SK-N-SH treated with all-trans-retinoic acid at 6 μM for 48 hours (cell line): ENCODE data around the gene PDGFC.

ENCODE experiments used
- ATAC-seq: fragments of 200-7000 bp; cut with Tn5 transposase; 3 replicates; pipeline ENCODE4 v1.9.1; 2020; ENCODE audit warnings: mild to moderate bottlenecking, moderate library complexity
- ARNTL ChIP-seq: fragments of 450-650 bp; formaldehyde crosslinking; IDR thresholded peaks from 2 replicates; pipeline ENCODE4 v1.5.0; 2020; ENCODE audit warnings: low read depth, mild to moderate bottlenecking, moderate library complexity, borderline replicate concordance
- BACH2 ChIP-seq: fragments of 250-450 bp; sonication (Bioruptor Pico); IDR thresholded peaks from 2 replicates; pipeline ENCODE4 v1.9.0; 2021; ENCODE audit warnings: mild to moderate bottlenecking, borderline replicate concordance
- CREB5 ChIP-seq: fragments of 250-450 bp; sonication (Bioruptor Pico); IDR thresholded peaks from 2 replicates; pipeline ENCODE4 v1.5.1; 2020; ENCODE audit warnings: low read depth, mild to moderate bottlenecking, moderate library complexity
- CSDC2 ChIP-seq: fragments of 250-450 bp; sonication (Bioruptor Pico); IDR thresholded peaks from 2 replicates; pipeline ENCODE4 v1.5.0; 2020; ENCODE audit warnings: mild to moderate bottlenecking, moderate library complexity
- CSRNP3 ChIP-seq: fragments of 250-450 bp; sonication (Bioruptor Pico); IDR thresholded peaks from 2 replicates; pipeline ENCODE4 v1.5.1; 2021; ENCODE audit warnings: mild to moderate bottlenecking, moderate library complexity
- ESRRG ChIP-seq: fragments of 250-450 bp; sonication (Bioruptor Pico); IDR thresholded peaks from 2 replicates; pipeline ENCODE4 v1.6.1; 2021; ENCODE audit warnings: mild to moderate bottlenecking
- GLIS3 ChIP-seq: fragments of 250-450 bp; sonication (Bioruptor Pico); IDR thresholded peaks from 2 replicates; pipeline ENCODE4 v1.5.0; 2020; ENCODE audit warnings: mild to moderate bottlenecking, moderate library complexity
- ISL1 ChIP-seq: fragments of 250-450 bp; sonication (Bioruptor Pico); IDR thresholded peaks from 2 replicates; pipeline ENCODE4 v2.1.2; 2022; ENCODE audit warnings: mild to moderate bottlenecking, moderate library complexity
- OSR1 ChIP-seq: fragments of 250-450 bp; sonication (Bioruptor Pico); IDR thresholded peaks from 2 replicates; pipeline ENCODE4 v1.8.0; 2022; ENCODE audit warnings: moderate library complexity, mild to moderate bottlenecking, inconsistent platforms
- PATZ1 ChIP-seq: fragments of 250-450 bp; sonication (Bioruptor Pico); IDR thresholded peaks from 2 replicates; pipeline ENCODE4 v1.8.0; 2020; ENCODE audit warnings: mild to moderate bottlenecking, moderate library complexity, borderline replicate concordance
- POU6F1 ChIP-seq: fragments of 250-450 bp; sonication (Bioruptor Pico); IDR thresholded peaks from 2 replicates; pipeline ENCODE4 v1.8.0; 2021; ENCODE audit warnings: low read depth, mild to moderate bottlenecking, moderate library complexity, borderline replicate concordance
- PPARA ChIP-seq: fragments of 250-450 bp; sonication (Bioruptor Pico); IDR thresholded peaks from 2 replicates; pipeline ENCODE4 v1.5.0; 2020; ENCODE audit warnings: mild to moderate bottlenecking, borderline replicate concordance
- RARB ChIP-seq: fragments of 250-450 bp; sonication (Bioruptor Pico); IDR thresholded peaks from 2 replicates; pipeline ENCODE4 v1.8.0; 2021; ENCODE audit warnings: mild to moderate bottlenecking, moderate library complexity
- SNAI2 ChIP-seq: fragments of 250-450 bp; sonication (Bioruptor Pico); IDR thresholded peaks from 2 replicates; pipeline ENCODE4 v1.5.0; 2020; ENCODE audit warnings: mild to moderate bottlenecking, moderate library complexity
- TOX ChIP-seq: fragments of 250-450 bp; sonication (Bioruptor Pico); IDR thresholded peaks from 2 replicates; pipeline ENCODE4 v1.8.0; 2021; ENCODE audit warnings: mild to moderate bottlenecking, moderate library complexity, borderline replicate concordance
- TSHZ2 ChIP-seq: fragments of 250-450 bp; sonication (Bioruptor Pico); IDR thresholded peaks from 2 replicates; pipeline ENCODE4 v1.5.0; 2020; ENCODE audit warnings: mild to moderate bottlenecking, moderate library complexity
- ZC3H10 ChIP-seq: fragments of 250-450 bp; sonication (Bioruptor Pico); IDR thresholded peaks from 2 replicates; pipeline ENCODE4 v1.5.1; 2021; ENCODE audit warnings: mild to moderate bottlenecking, moderate library complexity
- ZFP3 ChIP-seq: fragments of 250-450 bp; sonication (Bioruptor Pico); IDR thresholded peaks from 2 replicates; pipeline ENCODE4 v1.5.0; 2020; ENCODE audit warnings: mild to moderate bottlenecking, moderate library complexity
- ZFP30 ChIP-seq: fragments of 450-650 bp; formaldehyde crosslinking; IDR thresholded peaks from 2 replicates; pipeline ENCODE4 v1.5.0; 2022; ENCODE audit warnings: mild to moderate bottlenecking, moderate library complexity
- ZNF565 ChIP-seq: fragments of 450-650 bp; formaldehyde crosslinking; conservative IDR thresholded peaks from 2 replicates; pipeline ENCODE4 v1.5.0; 2020; ENCODE audit warnings: low read depth, mild to moderate bottlenecking, moderate library complexity
- ZNF70 ChIP-seq: fragments of 450-650 bp; formaldehyde crosslinking; IDR thresholded peaks from 2 replicates; pipeline ENCODE4 v1.5.0; 2020; ENCODE audit warnings: mild to moderate bottlenecking, moderate library complexity
- ZNF8 ChIP-seq: fragments of 450-650 bp; formaldehyde crosslinking; IDR thresholded peaks from 2 replicates; pipeline ENCODE4 v1.5.0; 2020; ENCODE audit warnings: mild to moderate bottlenecking, moderate library complexity

The PDGFC gene

GRCh38 chr4:156924774-156925315 is 46.8 kb downstream of the PDGFC start:
- peak; percentile 65; the same call in 2 of the 3 replicates for ATAC-seq

GRCh38 chr4:156923525-156923924 is 48.1 kb downstream of the PDGFC start:
- no peak for ATAC-seq
- no peak for TF ChIP-seq ESRRG (CRISPR knock-in tag)
- TF ChIP-seq ZFP30 (CRISPR knock-in tag): no peak
- no peak for TF ChIP-seq SNAI2 (CRISPR knock-in tag)
- no peak for TF ChIP-seq GLIS3 (CRISPR knock-in tag)
- TF ChIP-seq TOX (CRISPR knock-in tag): no peak
- TF ChIP-seq CREB5 (CRISPR knock-in tag): no peak
- no peak for TF ChIP-seq BACH2 (CRISPR knock-in tag)

More at GRCh38 chr4:156924774-156925315, 46.8 kb downstream of the PDGFC start:
- TF ChIP-seq GLIS3 (CRISPR knock-in tag) (no peak), CSRNP3 (CRISPR knock-in tag) (no peak)

GRCh38 chr4:156915221-156915620 is 56.4 kb downstream of the PDGFC start:
- no peak for ATAC-seq
- TF ChIP-seq RARB (CRISPR knock-in tag): no peak
- TF ChIP-seq CSDC2 (CRISPR knock-in tag): no peak

GRCh38 chr4:156913234-156913633 is 58.4 kb downstream of the PDGFC start:
- TF ChIP-seq POU6F1 (CRISPR knock-in tag) (no peak), ISL1 (CRISPR knock-in tag) (no peak), GLIS3 (CRISPR knock-in tag) (no peak), CSDC2 (CRISPR knock-in tag) (no peak), ZFP30 (CRISPR knock-in tag) (no peak), ZNF8 (CRISPR knock-in tag) (no peak), PPARA (CRISPR knock-in tag) (no peak), ZNF565 (CRISPR knock-in tag) (no peak), ESRRG (CRISPR knock-in tag) (no peak), ZNF70 (CRISPR knock-in tag) (no peak), PATZ1 (CRISPR knock-in tag) (no peak), OSR1 (CRISPR knock-in tag) (no peak), ZC3H10 (CRISPR knock-in tag) (no peak), CREB5 (CRISPR knock-in tag) (no peak), SNAI2 (CRISPR knock-in tag) (no peak), ZFP3 (CRISPR knock-in tag) (no peak), CSRNP3 (CRISPR knock-in tag) (no peak), TSHZ2 (CRISPR knock-in tag) (no peak), BACH2 (CRISPR knock-in tag) (no peak), ARNTL (CRISPR knock-in tag) (no peak)
- no peak for ATAC-seq
